ENCODE results near the gene LRRC36. TPM values are rescaled to one million over a fixed set of nuclear protein-coding genes. Genes with fewer than 3 reads are reported as not detected.

LRRC36 gene
- total RNA-seq, 1 experiment from 2014 or later = not detected

GRCh38 chr16:67406111-67406971, 79.7 kb downstream of the LRRC36 start:
- H2AFZ ChIP-seq (ENCODE audit: low read depth, low read length, poor library complexity, severe bottlenecking) = no peak overlapping the region
- no peak for DNase-seq (ENCODE audit: low read depth, low spot score)

More at GRCh38 chr16:67406111-67406971, 79.7 kb downstream of the LRRC36 start:
- H3K9ac ChIP-seq (ENCODE audit: low read length) = no peak overlapping the region
- H3K27me3 ChIP-seq (ENCODE audit: insufficient read depth, low read length) = no peaks in the 10 kb centered on the region
- BruUV-seq (replicated peaks) = no TSS peak
- H3K4me2 ChIP-seq (ENCODE audit: low read length) = no peak overlapping the region
- H3K9me3 ChIP-seq (ENCODE audit: control insufficient read depth in 1 of 2, insufficient read depth in 1 of 2, low read depth in 1 of 2, low read length in 2 of 2) = no peaks in the 10 kb centered on the region
- CTCF ChIA-PET = no interaction called here
- H3K4me1 ChIP-seq (ENCODE audit: control insufficient read depth in 1 of 2, insufficient read depth in 2 of 2, low read length in 2 of 2) = peaks cover 23 to 38% of the 10 kb centered on the region in 2 experiments
- intact Hi-C loops (cut with micrococcal nuclease) = no loop called here
- H3K79me2 ChIP-seq (ENCODE audit: insufficient read depth, low read length) = no peaks in the 10 kb centered on the region
- no peaks in the 10 kb centered on the region for H3K36me3 ChIP-seq (ENCODE audit: control insufficient read depth in 1 of 2, insufficient read depth in 2 of 2, low read length in 2 of 2)
- no peak overlapping the region for H3K4me3 ChIP-seq (replicated peaks in 1 of 2; ENCODE audit: low read depth in 1 of 2, low read length in 2 of 2)
- RAD21 ChIA-PET (ENCODE audit: low non-redundant PET in 1 of 2, low total read pairs in 2 of 2, uncharacterized antibody in 2 of 2, unreplicated experiment in 2 of 2) = no interaction called here
- no peak for ATAC-seq
- H3K9me2 ChIP-seq (ENCODE audit: insufficient read depth) = no peaks in the 10 kb centered on the region
- H3K27ac ChIP-seq (ENCODE audit: low read depth, low read length) = no peak overlapping the region
- TF ChIP-seq ZNF274 (IDR thresholded peaks at IDR 0.05; ENCODE audit: low read depth, low read length) = no peak
- TF ChIP-seq ZFX (IDR thresholded peaks at IDR 0.05) = no peak
- TF ChIP-seq POLR2AphosphoS5 (IDR thresholded peaks at IDR 0.05; ENCODE audit: low read depth, low read length) = no peak
- no peak for TF ChIP-seq POLR2A (IDR thresholded peaks at IDR 0.05; ENCODE audit: borderline replicate concordance, extremely low read depth, insufficient read depth, insufficient read length)
- no peak for TF ChIP-seq CTCF (IDR thresholded peaks at IDR 0.05 in 2 of 3, conservative IDR thresholded peaks at IDR 0.05 in 1 of 3; ENCODE audit: borderline replicate concordance in 1 of 3, insufficient read depth in 1 of 3, low read depth in 2 of 3, low read length in 2 of 3)
- TF ChIP-seq CEBPB (IDR thresholded peaks at IDR 0.05; ENCODE audit: low read depth) = no peak
- TF ChIP-seq RAD21 (IDR thresholded peaks at IDR 0.05; ENCODE audit: low read depth) = no peak
- TF ChIP-seq ELF1 (IDR thresholded peaks at IDR 0.05; ENCODE audit: borderline replicate concordance, low read depth) = no peak
- no peak for TF ChIP-seq EZH2phosphoT487 (IDR thresholded peaks at IDR 0.05; ENCODE audit: borderline replicate concordance)
- TF ChIP-seq SIN3A (IDR thresholded peaks at IDR 0.05; ENCODE audit: low read depth) = no peak
- no peak for TF ChIP-seq SP1 (IDR thresholded peaks at IDR 0.05; ENCODE audit: low read depth)
- no peak for TF ChIP-seq MAX (IDR thresholded peaks at IDR 0.05)
- TF ChIP-seq FOSL1 (IDR thresholded peaks at IDR 0.05; ENCODE audit: low read depth) = no peak
- no peak for TF ChIP-seq SRF (IDR thresholded peaks at IDR 0.05; ENCODE audit: low read depth)
- TF ChIP-seq REST (IDR thresholded peaks at IDR 0.05; ENCODE audit: low read depth) = no peak
- no peak for TF ChIP-seq ZBTB33 (IDR thresholded peaks at IDR 0.05; ENCODE audit: extremely low read depth, insufficient replicate concordance, low read length)
- no peak for TF ChIP-seq JUND (IDR thresholded peaks at IDR 0.05)
- TF ChIP-seq EGR1 (IDR thresholded peaks at IDR 0.05; ENCODE audit: low read depth) = no peak
- TF ChIP-seq CBX3 (IDR thresholded peaks at IDR 0.05; ENCODE audit: low read depth) = no peak
- H4K20me1 ChIP-seq (ENCODE audit: insufficient read depth) = no peaks in the 10 kb centered on the region
- POLR2A ChIA-PET = no interaction called here
